ENCODE measurements around the gene ORC2.
A peak's percentile ranks its signal among the peaks of the same experiment; 100 is the strongest.
"Not testable (repeated sequence)": the region's sequence is repeated elsewhere in the genome, so short reads cannot be mapped to it uniquely, and the experiment has no call there.

The ORC2 gene

GRCh38 chr2:200963124-200963917 is at the start of gene ORC2:
Gene ORC2 (minus strand): TSS chr2:200963660. CDS start chr2:200958123, 5,537 bp downstream.
- DNase-seq: peak; percentile 96 to 97

GRCh38 chr2:201008296-201008829 is 44.9 kb upstream of the ORC2 start:
- DNase-seq: no peak

- no peak for DNase-seq
These were observed 44.1 kb upstream of the ORC2 start for GRCh38 chr2:201007584-201007998.

GRCh38 chr2:201006704-201007103 is 43.2 kb upstream of the ORC2 start:
- DNase-seq: no peak

GRCh38 chr2:201004370-201004769 is 40.9 kb upstream of the ORC2 start:
- DNase-seq: no peak

GRCh38 chr2:200993097-200993496 is 29.6 kb upstream of the ORC2 start:
- no peak for DNase-seq

GRCh38 chr2:200987137-200987536 is 23.7 kb upstream of the ORC2 start:
- no peak for DNase-seq

GRCh38 chr2:200985799-200986198 is 22.3 kb upstream of the ORC2 start:
- no peak for DNase-seq

- no peak for DNase-seq
These were observed 13.2 kb upstream of the ORC2 start for GRCh38 chr2:200976710-200977109.

- DNase-seq: no peak
These were observed 12.2 kb upstream of the ORC2 start for GRCh38 chr2:200975672-200976071.

GRCh38 chr2:200970057-200970456 is 6.6 kb upstream of the ORC2 start:
- not testable (repeated sequence) for DNase-seq

GRCh38 chr2:200968735-200969134 is 5.3 kb upstream of the ORC2 start:
- DNase-seq: no peak

- no peak for DNase-seq
These were observed 4.7 kb upstream of the ORC2 start for GRCh38 chr2:200968162-200968561.

- DNase-seq: no peak
These were observed 3.3 kb upstream of the ORC2 start for GRCh38 chr2:200966770-200967169.

GRCh38 chr2:200964498-200964897 is 1.0 kb upstream of the ORC2 start:
- no peak for DNase-seq

GRCh38 chr2:200963918-200964252 is 425 bp upstream of the ORC2 start:
- not testable (repeated sequence) for DNase-seq

- no peak for DNase-seq
These were observed 693 bp downstream of the ORC2 start for GRCh38 chr2:200962811-200963123.

GRCh38 chr2:200961674-200962073 is 1.8 kb downstream of the ORC2 start:
- DNase-seq: no peak

- DNase-seq: no peak
These were observed 13.1 kb downstream of the ORC2 start for GRCh38 chr2:200950378-200950777.

- no peak for DNase-seq
These were observed 18.1 kb downstream of the ORC2 start for GRCh38 chr2:200945395-200945729.

GRCh38 chr2:200944467-200945394 is 18.7 kb downstream of the ORC2 start:
- DNase-seq: peak; percentile 84 to 87

- no peak for DNase-seq
These were observed 19.8 kb downstream of the ORC2 start for GRCh38 chr2:200943527-200944105.

- DNase-seq: no peak
These were observed 23.6 kb downstream of the ORC2 start for GRCh38 chr2:200939832-200940231.

Data from activated T-cell treated with anti-CD3 and anti-CD28 coated beads, Interleukin-2, amount 50 U/mL, for 48 hours (primary cell).